Occipital lobe (tissue), 2 donors: ENCODE results near the gene CHTF18. TPM values are rescaled to one million over a fixed set of nuclear protein-coding genes. Genes with fewer than 3 reads are reported as not detected.

Experiments used
- DNase-seq: peaks from one replicate; lab custom pipeline; 2025; lab: John Stamatoyannopoulos, UW
- total RNA-seq: library from RNA; depleted of rRNA; stranded (reverse); fragments of >200 nt; gene quantifications from one replicate; pipeline ENCODE4 v1.2.3, GENCODE V29; 2014

The CHTF18 gene
- total RNA-seq, 1 donor from 2014 or later: 8.9 TPM

GRCh38 chr16:760065-760464, 28.4 kb upstream of the CHTF18 start:
- no peak for DNase-seq

- DNase-seq: no peak
Observed at GRCh38 chr16:760545-761343, 27.7 kb upstream of the CHTF18 start, which contains the start of gene MSLN. TSS of gene MSLN (plus strand) at chr16:760734. CDS start at chr16:762681, 1,947 bp downstream.

- no peak for DNase-seq
Observed at GRCh38 chr16:761625-762513, 26.6 kb upstream of the CHTF18 start.

- DNase-seq: no peak
Observed at GRCh38 chr16:762595-763268, 25.7 kb upstream of the CHTF18 start.

GRCh38 chr16:763369-764183, 24.8 kb upstream of the CHTF18 start:
- no peak for DNase-seq

GRCh38 chr16:764184-764750, 24.2 kb upstream of the CHTF18 start:
- DNase-seq: no peak

- no peak for DNase-seq
Observed at GRCh38 chr16:764848-765487, 23.5 kb upstream of the CHTF18 start.

GRCh38 chr16:765488-765865, 22.9 kb upstream of the CHTF18 start:
- no peak for DNase-seq

- DNase-seq: no peak
Observed at GRCh38 chr16:766008-766819, 22.2 kb upstream of the CHTF18 start.

GRCh38 chr16:766820-767640, 21.4 kb upstream of the CHTF18 start:
- no peak for DNase-seq

- DNase-seq: no peak
Observed at GRCh38 chr16:767743-768235, 20.6 kb upstream of the CHTF18 start.

GRCh38 chr16:768428-768827, 20.0 kb upstream of the CHTF18 start:
- DNase-seq: no peak

- DNase-seq: no peak
Observed at GRCh38 chr16:769184-769784, 19.1 kb upstream of the CHTF18 start.

GRCh38 chr16:769934-770333, 18.5 kb upstream of the CHTF18 start:
- no peak for DNase-seq

- DNase-seq: no peak
Observed at GRCh38 chr16:770411-770810, 18.0 kb upstream of the CHTF18 start.

GRCh38 chr16:772959-773358, 15.5 kb upstream of the CHTF18 start:
- no peak for DNase-seq

- DNase-seq: no peak
Observed at GRCh38 chr16:774086-775001, 14.1 kb upstream of the CHTF18 start.
